SK-N-SH (cell line): ENCODE measurements around the gene RBM17. TPM values are rescaled to one million over a fixed set of nuclear protein-coding genes. Genes with fewer than 3 reads are reported as not detected.

Experiments used
- CTCF ChIA-PET: fragments of 300-600, 350-600 bp; formaldehyde crosslinking; extraction: SDS; loops from one replicate; lab custom pipeline; 2021; lab: Yijun Ruan, JAX
- POLR2A ChIA-PET: fragments of 350-600 bp; sonication (Branson Sonifier 250); formaldehyde crosslinking; extraction: SDS; loops from one replicate; lab custom pipeline; 2020; ENCODE audit warnings: antibody characterized with exemption, inconsistent platforms; lab: Yijun Ruan, JAX
- DNase-seq: peaks from one replicate; pipeline ENCODE4 v3.0.0; 2012
- H2AFZ ChIP-seq: fragments of 200-600 bp; sonication (generic); 2 replicates; pipeline ENCODE4 v1.8.1; 2016; ENCODE audit warnings: antibody characterized with exemption, mild to moderate bottlenecking, low read depth
- H3F3A ChIP-seq: fragments of 200-600 bp; sonication (generic); replicated peaks from 2 replicates; pipeline ENCODE3; 2016; ENCODE audit warnings: antibody characterized with exemption, mild to moderate bottlenecking; ENCODE audit not compliant: insufficient read depth
- H3K27ac ChIP-seq, 2 experiments: fragments of 200-500 bp in 1 of 2; fragments of 200-600 bp in 1 of 2; sonication (Bioruptor generic) in 1 of 2; sonication (generic), shearing (Covaris generic) in 1 of 2; 2 replicates each; pipeline versions ENCODE4 v1.5.1 to v1.6.1; 2014 to 2016; ENCODE audit warnings: low read depth in 2 of 2, inconsistent platforms in 1 of 2, low read length in 1 of 2, mild to moderate bottlenecking in 1 of 2, mixed read lengths in 1 of 2
- H3K27me3 ChIP-seq: fragments of 200-600 bp; sonication (generic), shearing (Covaris generic); 2 replicates; pipeline ENCODE4 v1.6.1; 2016; ENCODE audit warnings: mixed run types; ENCODE audit not compliant: insufficient read depth
- H3K36me3 ChIP-seq, 2 experiments: fragments of 200-500 bp in 1 of 2; fragments of 200-600 bp in 1 of 2; sonication (Bioruptor generic) in 1 of 2; sonication (generic) in 1 of 2; replicated peaks in 1 of 2; 2 replicates each; pipeline versions ENCODE3 to v1.5.1; 2014 to 2016; ENCODE audit warnings: low read length in 1 of 2, mild to moderate bottlenecking in 1 of 2; ENCODE audit not compliant: insufficient read depth in 2 of 2, control insufficient read depth in 1 of 2
- H3K4me1 ChIP-seq, 2 experiments: fragments of 200-500 bp in 1 of 2; fragments of 200-600 bp in 1 of 2; sonication (Bioruptor generic) in 1 of 2; sonication (generic), shearing (Covaris generic) in 1 of 2; 2 replicates each; pipeline versions ENCODE4 v1.5.1 to v1.6.1; 2014 to 2016; ENCODE audit warnings: low read depth in 1 of 2, low read length in 1 of 2, mixed run types in 1 of 2; ENCODE audit not compliant: insufficient read depth in 2 of 2, control insufficient read depth in 1 of 2
- H3K4me2 ChIP-seq: fragments of 200-600 bp; sonication (generic), shearing (Covaris generic); 2 replicates; pipeline ENCODE4 v1.6.1; 2017; ENCODE audit warnings: mixed run types
- H3K4me3 ChIP-seq, 2 experiments: fragments of 200-500 bp in 1 of 2; fragments of 200-600 bp in 1 of 2; sonication (Bioruptor generic) in 1 of 2; sonication (generic), shearing (Covaris generic) in 1 of 2; 2 replicates each; pipeline versions ENCODE4 v1.5.1 to v1.8.1; 2014 to 2016; ENCODE audit warnings: low read depth in 2 of 2, inconsistent platforms in 1 of 2, low read length in 1 of 2, mild to moderate bottlenecking in 1 of 2, mixed read lengths in 1 of 2, moderate library complexity in 1 of 2
- H3K79me2 ChIP-seq: fragments of 200-600 bp; sonication (generic); 2 replicates; pipeline ENCODE4 v1.8.1; 2017; ENCODE audit warnings: mild to moderate bottlenecking; ENCODE audit not compliant: insufficient read depth
- H3K9ac ChIP-seq: fragments of 200-600 bp; sonication (generic); 2 replicates; pipeline ENCODE4 v1.6.1; 2017; ENCODE audit warnings: mixed run types
- H3K9me2 ChIP-seq: fragments of 200-600 bp; sonication (generic); 2 replicates; pipeline ENCODE4 v1.6.1; 2017; ENCODE audit warnings: mixed run types
- H3K9me3 ChIP-seq: fragments of 200-600 bp; sonication (generic); 2 replicates; pipeline ENCODE4 v1.6.1; 2017; ENCODE audit warnings: mixed run types, mild to moderate bottlenecking, moderate library complexity
- H4K20me1 ChIP-seq: fragments of 200-600 bp; sonication (generic); 2 replicates; pipeline ENCODE4 v1.6.1; 2017; ENCODE audit warnings: mild to moderate bottlenecking, mixed run types; ENCODE audit not compliant: insufficient read depth
- CTCF ChIP-seq: fragments of 200-600 bp; sonication (generic); IDR thresholded peaks from 2 replicates; pipeline ENCODE4 v1.6.1; 2017; ENCODE audit warnings: antibody characterized with exemption, mild to moderate bottlenecking, moderate library complexity
- FOXM1 ChIP-seq: IDR thresholded peaks from 2 replicates; pipeline ENCODE4 v1.4.0; 2012; ENCODE audit warnings: low read depth, mild to moderate bottlenecking
- MEF2A ChIP-seq: IDR thresholded peaks from 2 replicates; pipeline ENCODE4 v1.4.0; 2012; ENCODE audit warnings: low read depth, borderline replicate concordance
- MXI1 ChIP-seq: IDR thresholded peaks from 2 replicates; pipeline ENCODE4 v1.6.1; 2012; ENCODE audit warnings: mild to moderate bottlenecking, low read depth, low read length, improper control_type of control experiment
- NRF1 ChIP-seq: IDR thresholded peaks from 2 replicates; pipeline ENCODE4 v1.6.1; 2012; ENCODE audit warnings: low read depth, mild to moderate bottlenecking, low read length
- RAD21 ChIP-seq: IDR thresholded peaks from 2 replicates; pipeline ENCODE4 v1.6.1; 2012; ENCODE audit warnings: mild to moderate bottlenecking, low read length
- RFX5 ChIP-seq: IDR thresholded peaks from 2 replicates; pipeline ENCODE4 v1.6.1; 2012; ENCODE audit warnings: mild to moderate bottlenecking, improper control_type of control experiment, low read length
- TAF1 ChIP-seq: IDR thresholded peaks from 2 replicates; pipeline ENCODE4 v1.6.1; 2012; ENCODE audit warnings: low read depth, mild to moderate bottlenecking, low read length, moderate library complexity, borderline replicate concordance
- TEAD4 ChIP-seq: IDR thresholded peaks from 2 replicates; pipeline ENCODE4 v1.4.0; 2012; ENCODE audit warnings: mild to moderate bottlenecking, borderline replicate concordance; ENCODE audit not compliant: insufficient read depth
- USF1 ChIP-seq: IDR thresholded peaks from 2 replicates; pipeline ENCODE4 v1.4.0; 2012; ENCODE audit warnings: low read depth, borderline replicate concordance
- USF2 ChIP-seq: fragments of 150-350 bp; IDR thresholded peaks from 2 replicates; pipeline ENCODE4 v1.6.1; 2017; ENCODE audit warnings: antibody characterized with exemption, low read length, low read depth, borderline replicate concordance
- YY1 ChIP-seq: IDR thresholded peaks from 2 replicates; pipeline ENCODE4 v1.4.0; 2012; ENCODE audit warnings: low read depth, mild to moderate bottlenecking
- WGBS: methylation state at CpG from one replicate; pipeline ENCODE4 v1.1.6; 2017; ENCODE audit warnings: low lambda C conversion rate; 5-methylcytosine and 5-hydroxymethylcytosine counted together
- polyA plus RNA-seq, 3 experiments: library from polyadenylated mRNA; depleted of rRNA; stranded (reverse); fragments of >200 nt; gene quantifications; 2 replicates each; pipeline ENCODE4 v1.2.3, GENCODE V29; 2012
- TF ChIP-seq, protein P1 (sequence below): IDR thresholded peaks from 2 replicates; pipeline ENCODE4 v1.6.1; 2012; ENCODE audit warnings: mild to moderate bottlenecking, low read depth, low read length, moderate library complexity
- TF ChIP-seq, protein P2 (sequence below): IDR thresholded peaks from 2 replicates; pipeline ENCODE4 v1.4.0; 2012; ENCODE audit warnings: low read depth, borderline replicate concordance

RBM17 gene
- polyA plus RNA-seq, 1 of the 3 experiments (the other 2 are of a cell fraction): 32.6 TPM

DNA sequence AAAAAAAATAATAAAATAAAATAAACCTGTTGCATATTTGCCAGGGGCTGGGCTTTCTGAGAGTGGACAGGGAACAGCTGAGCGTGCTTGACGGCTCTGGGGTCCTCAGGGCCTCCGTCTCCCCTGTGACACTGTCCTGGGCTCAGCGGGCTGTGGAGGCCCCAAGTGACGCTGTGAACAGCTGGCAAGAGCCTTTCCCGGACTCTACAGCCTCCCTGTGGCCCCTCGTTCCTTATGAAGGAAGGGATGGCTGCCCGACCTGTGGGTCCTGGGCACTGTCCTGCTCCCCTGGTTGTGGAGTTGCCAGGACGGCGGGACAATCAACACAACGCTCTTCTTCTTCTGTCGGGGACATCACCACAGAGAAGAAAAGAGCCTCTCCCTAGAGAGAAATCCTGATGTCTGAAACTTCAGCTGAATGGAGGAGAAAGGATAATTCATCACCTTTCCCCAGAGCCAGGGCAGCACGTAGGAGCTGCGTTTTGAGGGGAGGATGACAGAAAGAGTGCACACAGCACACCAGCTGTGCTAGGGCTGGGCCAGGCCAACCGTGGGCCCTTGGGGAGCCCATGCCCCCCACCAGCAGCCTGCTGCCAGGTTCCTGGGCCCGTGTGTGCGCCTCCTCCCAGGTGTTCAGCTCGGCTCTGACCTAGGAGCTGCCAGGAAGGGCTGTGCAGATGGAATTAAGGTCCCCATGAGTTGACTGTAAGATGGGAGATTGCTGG lies 45.4 kb downstream of the RBM17 start (continued):
- TF ChIP-seq, protein P1, sequence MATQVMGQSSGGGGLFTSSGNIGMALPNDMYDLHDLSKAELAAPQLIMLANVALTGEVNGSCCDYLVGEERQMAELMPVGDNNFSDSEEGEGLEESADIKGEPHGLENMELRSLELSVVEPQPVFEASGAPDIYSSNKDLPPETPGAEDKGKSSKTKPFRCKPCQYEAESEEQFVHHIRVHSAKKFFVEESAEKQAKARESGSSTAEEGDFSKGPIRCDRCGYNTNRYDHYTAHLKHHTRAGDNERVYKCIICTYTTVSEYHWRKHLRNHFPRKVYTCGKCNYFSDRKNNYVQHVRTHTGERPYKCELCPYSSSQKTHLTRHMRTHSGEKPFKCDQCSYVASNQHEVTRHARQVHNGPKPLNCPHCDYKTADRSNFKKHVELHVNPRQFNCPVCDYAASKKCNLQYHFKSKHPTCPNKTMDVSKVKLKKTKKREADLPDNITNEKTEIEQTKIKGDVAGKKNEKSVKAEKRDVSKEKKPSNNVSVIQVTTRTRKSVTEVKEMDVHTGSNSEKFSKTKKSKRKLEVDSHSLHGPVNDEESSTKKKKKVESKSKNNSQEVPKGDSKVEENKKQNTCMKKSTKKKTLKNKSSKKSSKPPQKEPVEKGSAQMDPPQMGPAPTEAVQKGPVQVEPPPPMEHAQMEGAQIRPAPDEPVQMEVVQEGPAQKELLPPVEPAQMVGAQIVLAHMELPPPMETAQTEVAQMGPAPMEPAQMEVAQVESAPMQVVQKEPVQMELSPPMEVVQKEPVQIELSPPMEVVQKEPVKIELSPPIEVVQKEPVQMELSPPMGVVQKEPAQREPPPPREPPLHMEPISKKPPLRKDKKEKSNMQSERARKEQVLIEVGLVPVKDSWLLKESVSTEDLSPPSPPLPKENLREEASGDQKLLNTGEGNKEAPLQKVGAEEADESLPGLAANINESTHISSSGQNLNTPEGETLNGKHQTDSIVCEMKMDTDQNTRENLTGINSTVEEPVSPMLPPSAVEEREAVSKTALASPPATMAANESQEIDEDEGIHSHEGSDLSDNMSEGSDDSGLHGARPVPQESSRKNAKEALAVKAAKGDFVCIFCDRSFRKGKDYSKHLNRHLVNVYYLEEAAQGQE: no peak
- TF ChIP-seq NRF1 (no peak), FOXM1 (no peak), MXI1 (no peak)

GRCh38 chr10:6135039-6135438 lies 46.2 kb downstream of the RBM17 start:
- H3K27me3 ChIP-seq: no peaks in the 10 kb centered on the region; the same call in 1 of the 2 replicates
- ChIA-PET CTCF (interaction anchor here (1.0 to 1.4 kb wide), 5 partner anchors 9 to 267 kb away, joined by 3 to 6 read pairs (median 4); partner anchors contain the start of gene PFKFB3), POLR2A (interaction anchor here (0.7 kb wide), 1 partner anchor 18 kb away, joined by 4 read pairs; no protein-coding TSS in a partner anchor)
- no peaks in the 10 kb centered on the region for H3K36me3 ChIP-seq
- WGBS: 92% methylated on average over 6 of the region's 6 CpGs
- H3K9me3 ChIP-seq: no peaks in the 10 kb centered on the region
- H3K79me2 ChIP-seq: no peaks in the 10 kb centered on the region
- no peaks in the 10 kb centered on the region for H3K9me2 ChIP-seq
- no peak overlapping the region for H2AFZ ChIP-seq
- no peak for TF ChIP-seq CTCF
- no peak for TF ChIP-seq TEAD4
- no peak for TF ChIP-seq RFX5
- TF ChIP-seq, protein P2, sequence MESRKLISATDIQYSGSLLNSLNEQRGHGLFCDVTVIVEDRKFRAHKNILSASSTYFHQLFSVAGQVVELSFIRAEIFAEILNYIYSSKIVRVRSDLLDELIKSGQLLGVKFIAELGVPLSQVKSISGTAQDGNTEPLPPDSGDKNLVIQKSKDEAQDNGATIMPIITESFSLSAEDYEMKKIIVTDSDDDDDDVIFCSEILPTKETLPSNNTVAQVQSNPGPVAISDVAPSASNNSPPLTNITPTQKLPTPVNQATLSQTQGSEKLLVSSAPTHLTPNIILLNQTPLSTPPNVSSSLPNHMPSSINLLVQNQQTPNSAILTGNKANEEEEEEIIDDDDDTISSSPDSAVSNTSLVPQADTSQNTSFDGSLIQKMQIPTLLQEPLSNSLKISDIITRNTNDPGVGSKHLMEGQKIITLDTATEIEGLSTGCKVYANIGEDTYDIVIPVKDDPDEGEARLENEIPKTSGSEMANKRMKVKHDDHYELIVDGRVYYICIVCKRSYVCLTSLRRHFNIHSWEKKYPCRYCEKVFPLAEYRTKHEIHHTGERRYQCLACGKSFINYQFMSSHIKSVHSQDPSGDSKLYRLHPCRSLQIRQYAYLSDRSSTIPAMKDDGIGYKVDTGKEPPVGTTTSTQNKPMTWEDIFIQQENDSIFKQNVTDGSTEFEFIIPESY: no peak
- TF ChIP-seq TAF1: no peak
- TF ChIP-seq USF2: no peak
- no peak for TF ChIP-seq YY1
- no peak for TF ChIP-seq FOXM1
- no peak for TF ChIP-seq RAD21
- TF ChIP-seq MEF2A: no peak
- no peak for TF ChIP-seq USF1
- H3K4me3 ChIP-seq: no peak overlapping the region
- H3K27ac ChIP-seq: no peak overlapping the region
- H3K4me2 ChIP-seq: no peak overlapping the region
- H3F3A ChIP-seq: peaks cover 10% of the 10 kb centered on the region
- no peak overlapping the region for H3K9ac ChIP-seq
- no peak for DNase-seq
- no peaks in the 10 kb centered on the region for H4K20me1 ChIP-seq
- H3K4me1 ChIP-seq: peaks cover 0 to 3% of the 10 kb centered on the region in 2 experiments; a peak in 1 of 4 replicates
